GM18861 (cell line): Measurements from ENCODE around the gene UFSP2.

Experiments
- ATAC-seq: cut with Tn5 transposase; IDR thresholded peaks from one replicate; pipeline ENCODE4 v1.9.1; 2021; ENCODE audit not compliant: unreplicated experiment

UFSP2 gene

GRCh38 chr4:185357733-185358440, 67.9 kb downstream of the UFSP2 start:
- ATAC-seq = no peak

- no peak for ATAC-seq
Observed at GRCh38 chr4:185357211-185357610, 68.6 kb downstream of the UFSP2 start.

- no peak for ATAC-seq
Observed at GRCh38 chr4:185352741-185353140, 73.0 kb downstream of the UFSP2 start.

DNA sequence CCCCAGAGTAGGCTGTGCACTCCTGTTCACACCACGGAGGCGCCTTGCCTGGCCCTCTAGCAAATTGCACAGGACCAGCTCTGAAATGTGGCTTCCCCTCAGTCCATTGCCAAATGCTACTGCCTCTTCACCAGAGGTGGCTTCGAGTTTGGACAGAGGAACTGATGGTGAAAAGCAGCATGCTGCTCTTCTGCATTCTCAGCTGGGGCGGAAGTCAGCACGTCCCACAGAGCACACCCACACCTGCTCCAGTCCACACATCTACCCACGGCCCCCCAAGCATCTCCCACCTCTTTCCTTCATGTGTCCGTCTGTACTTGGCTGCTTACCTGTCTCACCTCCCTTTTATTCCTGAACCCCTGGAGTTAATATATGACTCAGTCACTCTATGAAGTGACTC, 73.6 kb downstream of the UFSP2 start:
- ATAC-seq = no peak

DNA sequence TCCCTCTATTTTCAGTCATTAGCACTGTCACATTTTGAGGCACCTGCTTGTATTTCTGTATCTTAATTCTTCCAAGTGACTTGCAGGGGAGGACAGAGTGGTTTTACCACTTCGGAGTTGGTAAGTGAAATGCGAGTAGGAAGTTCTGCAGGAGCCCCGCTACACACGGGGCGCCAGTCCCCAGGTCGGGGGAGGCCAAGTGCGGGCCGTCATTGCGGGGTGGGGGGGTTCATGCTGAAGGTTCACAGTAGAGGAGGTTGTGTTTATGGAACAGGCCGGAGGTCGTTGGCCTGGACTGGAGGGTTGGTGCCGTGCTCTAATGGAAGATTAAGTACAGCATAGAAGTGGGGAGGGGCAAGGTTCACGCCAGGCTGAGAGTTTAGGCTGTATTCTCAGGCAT, 74.1 kb downstream of the UFSP2 start:
- no peak for ATAC-seq
